GM19397 (cell line): Measurements from ENCODE around the gene NDUFB10.
"Not testable (repeated sequence)": the region's sequence is repeated elsewhere in the genome, so short reads cannot be mapped to it uniquely, and the experiment has no call there.

Experiments
- ATAC-seq: cut with Tn5 transposase; IDR thresholded peaks from one replicate; pipeline ENCODE4 v1.9.1; 2021; ENCODE audit warnings: mild to moderate bottlenecking, moderate library complexity; ENCODE audit not compliant: unreplicated experiment

The NDUFB10 gene

DNA sequence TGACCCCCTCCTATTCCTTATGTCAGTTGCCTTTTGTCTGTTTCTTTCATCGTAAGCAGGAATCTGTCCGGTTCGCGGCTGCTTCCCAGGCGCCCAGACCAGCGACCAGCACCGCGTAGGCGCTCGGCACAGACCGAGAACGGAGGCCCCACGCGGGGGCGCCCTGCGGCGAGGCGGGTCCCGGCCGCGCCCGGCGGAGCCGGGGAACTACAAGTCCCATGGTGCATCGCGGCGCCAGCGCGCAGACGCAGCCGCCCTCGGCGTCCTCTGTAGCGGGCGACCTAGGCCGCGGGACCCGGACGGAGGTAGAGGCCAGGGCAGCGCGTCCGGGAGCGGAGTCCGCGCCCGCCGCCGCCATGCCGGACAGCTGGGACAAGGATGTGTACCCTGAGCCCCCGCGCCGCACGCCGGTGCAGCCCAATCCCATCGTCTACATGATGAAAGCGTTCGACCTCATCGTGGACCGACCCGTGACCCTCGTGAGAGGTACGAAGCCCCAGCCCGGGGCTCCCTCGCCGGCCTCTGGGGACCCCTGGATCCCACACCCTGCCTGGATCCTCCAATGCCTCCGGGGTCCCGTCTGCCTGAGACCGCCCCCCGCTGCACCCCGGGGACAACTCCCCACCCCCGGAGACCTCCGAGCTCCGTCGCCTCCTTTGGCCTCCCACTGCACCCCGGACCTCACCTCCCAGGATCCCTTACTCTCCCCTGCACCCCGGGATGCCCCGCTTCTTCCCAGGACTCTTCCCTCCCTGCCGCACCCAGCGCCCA lies at the start of gene NDUFB10:
TSS of gene NDUFB10 (plus strand) at position 270 of the 771 bp plus-strand sequence. CDS start at position 357, 87 bp downstream.
- peak; percentile 82 for ATAC-seq

DNA sequence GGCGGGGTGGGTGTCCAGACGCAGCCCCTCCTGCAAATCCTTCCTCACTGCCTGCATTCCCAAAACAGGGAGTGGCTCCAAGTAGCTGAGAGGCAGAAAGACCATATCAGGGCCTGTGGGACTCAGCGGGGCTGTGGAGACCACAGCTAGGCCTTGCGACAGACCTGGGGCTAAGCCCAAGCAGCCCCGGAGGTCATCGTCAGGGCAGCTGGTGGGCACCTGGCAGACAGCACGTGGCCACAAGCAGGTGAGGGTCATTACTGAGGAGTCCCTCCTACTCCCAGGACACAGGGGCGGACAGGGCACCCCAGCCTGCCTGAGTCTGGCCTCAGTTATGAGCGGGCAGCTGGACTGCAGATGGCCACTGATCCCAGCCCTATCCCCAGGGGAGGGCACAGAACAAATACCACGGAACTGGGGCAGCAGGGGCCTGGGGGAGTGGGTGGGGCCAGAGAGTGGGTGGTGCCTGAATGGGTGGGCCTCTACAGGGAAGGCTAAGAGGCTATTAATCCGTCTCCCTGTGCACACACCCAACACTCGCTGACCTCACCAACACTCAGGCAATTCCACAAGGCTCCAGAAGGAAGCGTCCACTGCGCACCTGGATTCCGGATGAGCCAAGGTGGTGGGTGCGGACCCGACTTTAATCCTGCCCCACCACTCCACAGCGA lies 49.6 kb upstream of the NDUFB10 start:
- no peak for ATAC-seq

DNA sequence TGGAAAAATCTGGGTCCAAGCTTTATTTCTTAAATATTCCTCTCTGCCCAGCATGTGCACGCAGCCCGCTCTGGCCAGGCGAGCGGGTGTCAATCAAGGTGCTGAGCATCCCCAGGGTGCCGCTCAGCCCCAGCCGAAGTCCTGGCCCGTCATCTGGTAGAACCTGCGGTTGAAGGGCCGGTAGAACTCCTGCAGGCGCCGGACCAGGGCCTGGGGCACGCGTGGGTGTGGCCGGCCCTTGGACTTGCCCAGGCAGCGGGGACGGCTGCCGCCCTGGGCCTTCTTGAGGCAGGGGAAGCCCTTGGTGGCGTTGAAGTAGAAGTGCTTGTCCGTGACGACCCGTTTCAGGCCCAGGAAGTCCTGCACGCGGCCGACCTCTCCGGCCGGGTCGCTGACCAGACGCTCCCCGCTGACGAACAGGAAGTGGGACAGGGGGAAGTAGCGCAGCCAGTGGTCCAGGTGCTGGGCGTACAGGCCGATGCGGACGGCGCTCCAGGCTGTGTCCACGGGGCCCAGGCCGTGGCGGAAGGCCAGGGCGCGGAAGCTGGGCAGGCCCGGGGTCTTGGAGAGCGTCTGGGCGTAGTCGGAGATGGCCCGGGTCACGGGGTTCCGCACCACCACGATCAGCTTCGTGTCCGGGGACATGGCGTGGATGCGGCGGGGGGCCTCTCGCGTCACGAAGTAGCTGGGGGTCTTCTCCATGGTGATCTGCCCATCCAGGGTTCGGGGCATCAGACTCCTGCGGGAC lies 47.7 kb upstream of the NDUFB10 start:
- ATAC-seq, result no peak

DNA sequence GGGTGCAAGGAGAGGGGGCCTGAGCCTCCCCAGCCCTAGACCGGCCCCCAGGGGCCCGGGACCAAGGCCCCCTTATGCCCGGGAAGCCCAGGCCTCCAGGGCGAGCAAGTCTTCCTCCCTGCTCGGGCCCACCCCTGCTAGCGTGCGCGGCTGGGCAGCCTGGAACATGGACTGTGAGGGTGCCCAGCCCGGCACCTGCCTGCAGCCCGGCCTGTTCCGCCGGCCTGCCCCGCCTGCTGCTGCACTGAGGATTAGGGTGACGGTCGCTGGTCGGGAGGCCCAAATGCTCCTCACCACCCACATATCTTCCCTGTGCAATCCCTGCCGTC lies 47.2 kb upstream of the NDUFB10 start:
- ATAC-seq, result no peak

DNA sequence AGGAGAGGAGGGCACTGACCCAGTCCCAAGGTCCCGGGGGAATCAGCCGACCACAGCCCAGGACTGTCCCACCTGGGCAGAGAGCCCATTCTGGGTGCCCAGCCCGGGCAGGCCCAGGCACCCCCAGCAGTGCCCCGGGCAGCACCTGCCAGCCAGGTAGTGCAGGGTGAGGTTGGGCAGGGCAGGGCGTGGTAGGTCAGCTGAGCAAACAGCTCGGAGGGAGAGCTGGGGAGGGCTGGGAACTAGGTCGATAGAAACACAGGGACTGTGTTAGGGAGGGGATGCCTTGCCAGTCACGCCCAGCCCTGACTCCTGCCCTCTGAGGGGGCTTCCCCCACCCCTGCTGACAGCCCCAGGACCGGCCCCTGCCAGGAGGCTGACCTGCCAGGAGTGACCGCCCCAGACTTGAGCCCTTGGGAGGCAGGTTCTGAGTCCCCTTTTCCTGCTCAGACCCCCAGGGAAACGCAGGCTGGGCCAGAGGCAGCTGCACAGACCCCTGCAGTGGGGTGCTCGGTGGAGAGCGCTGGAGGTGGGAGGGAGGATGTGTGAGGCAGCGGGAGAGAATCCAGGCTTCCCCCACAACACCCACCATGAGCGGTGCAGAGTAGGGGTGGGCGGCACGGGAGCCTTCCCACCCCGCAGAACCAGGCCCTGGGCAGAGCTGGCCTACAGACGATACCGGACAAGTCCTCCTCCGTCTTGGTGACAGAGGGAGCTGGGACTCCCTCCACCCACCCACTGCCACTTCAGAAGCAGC lies 45.8 kb upstream of the NDUFB10 start:
- no peak for ATAC-seq

GRCh38 chr16:1914084-1914608 lies 45.2 kb upstream of the NDUFB10 start:
- no peak for ATAC-seq

DNA sequence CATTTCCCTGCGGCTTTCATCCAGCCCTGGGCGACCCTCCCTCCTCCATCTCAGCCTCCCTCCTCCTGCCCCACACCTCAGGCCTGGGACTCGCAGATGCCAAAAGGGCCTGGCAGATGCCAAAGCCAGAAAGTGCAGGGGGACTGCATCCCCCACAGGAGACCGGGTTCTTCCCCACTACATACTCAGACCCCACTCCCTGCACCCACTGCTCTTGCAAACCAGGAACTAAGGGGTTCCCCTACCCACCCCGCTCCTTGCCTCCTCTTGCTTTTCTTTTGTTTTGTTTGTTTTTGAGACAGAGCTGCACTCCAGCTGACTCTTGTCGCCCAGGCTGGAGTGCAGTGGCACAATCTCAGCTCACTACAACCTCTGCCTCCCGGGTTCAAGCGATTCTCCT lies 44.4 kb upstream of the NDUFB10 start:
- no peak for ATAC-seq

GRCh38 chr16:1915732-1916639 lies 43.4 kb upstream of the NDUFB10 start:
- no peak for ATAC-seq

DNA sequence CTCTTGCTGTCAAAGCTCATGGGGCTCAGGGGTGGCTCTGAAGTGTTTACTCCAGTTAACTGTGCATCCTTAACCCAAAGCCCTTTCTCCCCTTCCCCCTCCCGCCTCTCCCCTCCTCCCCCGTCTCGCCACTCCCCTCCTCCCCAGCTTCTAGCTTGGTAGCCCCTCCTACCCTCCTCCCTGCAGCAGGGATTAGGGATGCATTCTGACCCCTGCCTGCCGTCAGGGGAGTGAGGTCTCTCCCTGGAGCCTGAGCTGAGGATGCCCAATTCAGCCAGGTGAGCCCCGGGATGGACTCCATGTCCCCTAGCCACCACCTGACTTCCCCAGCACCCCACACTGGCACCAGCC lies 42.7 kb upstream of the NDUFB10 start:
- no peak for ATAC-seq

DNA sequence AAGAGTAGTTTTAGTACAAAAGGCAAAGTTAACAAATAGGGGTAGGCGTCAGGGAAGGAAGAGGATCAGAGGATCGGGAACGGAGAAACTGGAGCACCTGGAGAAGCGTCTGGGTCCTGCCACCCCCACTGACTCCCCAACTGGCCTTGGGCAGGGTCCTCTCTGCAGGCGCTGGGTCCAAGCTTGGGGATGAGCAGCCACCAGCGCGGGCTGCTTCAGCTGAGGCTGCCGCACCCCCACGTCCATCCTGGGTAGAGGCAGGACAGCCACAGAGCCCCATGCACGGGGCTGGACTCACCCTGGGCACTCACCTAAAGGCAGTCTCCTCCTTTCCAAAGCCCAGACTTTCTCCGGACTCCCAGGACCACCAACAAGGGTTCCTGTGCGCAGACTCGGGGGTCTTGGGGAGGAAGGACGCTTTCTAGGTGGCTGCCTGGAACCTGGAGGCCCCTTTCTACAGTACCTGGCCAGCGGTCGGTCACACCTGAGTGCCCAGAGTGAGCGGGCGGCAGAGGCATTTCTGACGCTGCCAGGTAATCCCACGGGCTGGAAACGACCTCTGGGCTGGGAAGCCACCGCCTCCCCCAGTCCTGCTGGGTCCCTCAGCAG lies 42.2 kb upstream of the NDUFB10 start:
- ATAC-seq, result no peak

DNA sequence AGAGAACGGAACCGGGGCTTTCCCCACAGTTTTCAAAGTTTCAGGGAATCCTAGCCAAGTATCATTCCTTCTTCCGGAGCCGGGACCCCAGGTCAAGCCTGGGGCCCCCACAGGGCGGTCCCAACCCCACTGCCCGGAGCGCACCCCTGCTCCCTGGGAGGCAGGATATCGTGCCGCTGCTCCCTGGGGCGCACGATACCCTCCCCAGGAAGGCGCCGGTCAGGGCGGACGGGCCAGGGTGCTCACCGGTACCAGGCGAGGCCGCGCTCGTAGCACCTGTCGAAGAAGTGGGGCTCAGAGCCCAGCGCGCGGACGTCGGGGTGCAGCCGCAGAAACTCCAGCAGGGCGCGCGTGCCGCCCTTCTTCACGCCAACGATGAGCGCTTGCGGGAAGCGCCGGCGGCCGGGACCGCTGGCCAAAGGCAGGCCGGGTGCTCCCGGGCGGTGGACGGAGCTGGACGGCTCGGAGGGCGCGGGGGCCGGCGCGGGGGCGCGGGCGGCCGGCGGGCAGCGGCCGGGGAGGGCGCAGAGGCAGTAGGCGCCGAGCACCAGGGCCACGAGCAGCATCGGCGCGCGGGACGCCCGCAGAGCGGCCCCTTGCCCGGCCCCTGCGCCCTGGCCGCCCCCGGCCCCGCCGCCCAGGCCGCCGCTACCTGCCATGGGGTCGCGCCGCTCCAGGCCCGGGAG lies 41.5 kb upstream of the NDUFB10 start:
- ATAC-seq, result no peak

GRCh38 chr16:1918351-1919326 lies 40.7 kb upstream of the NDUFB10 start, which contains the start of gene HS3ST6:
HS3ST6 (minus strand) TSS chr16:1918415; CDS start chr16:1918323, 92 bp downstream.
- ATAC-seq, result no peak

- no peak for ATAC-seq
Measured at GRCh38 chr16:1919327-1919998, 39.9 kb upstream of the NDUFB10 start.

DNA sequence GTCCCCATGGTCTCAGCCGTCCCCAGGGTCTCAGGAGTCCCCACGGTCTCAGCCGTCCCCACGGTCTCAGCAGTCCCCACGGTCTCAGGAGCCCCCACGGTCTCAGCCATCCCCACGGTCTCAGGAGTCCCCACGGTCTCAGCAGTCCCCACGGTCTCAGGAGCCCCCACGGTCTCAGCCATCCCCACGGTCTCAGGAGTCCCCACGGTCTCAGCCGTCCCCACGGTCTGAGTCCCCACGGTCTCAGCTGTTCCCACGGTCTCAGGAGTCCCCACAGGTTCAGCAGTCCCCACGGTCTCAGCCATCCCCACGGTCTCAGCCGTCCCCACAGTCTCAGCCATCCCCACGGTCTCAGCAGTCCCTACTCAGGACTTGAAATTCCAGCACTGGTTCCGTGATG lies 39.2 kb upstream of the NDUFB10 start:
- ATAC-seq, result not testable (repeated sequence)

GRCh38 chr16:1920727-1921171 lies 38.6 kb upstream of the NDUFB10 start:
- ATAC-seq, result no peak

- no peak for ATAC-seq
Measured at GRCh38 chr16:1922357-1922756, 37.0 kb upstream of the NDUFB10 start.
